SK-N-MC (cell line): ENCODE measurements around the gene PPP2R2C.

ENCODE experiments used
- DNase-seq: peaks from one replicate; pipeline ENCODE4 v3.0.0-alpha.2; 2011; ENCODE audit warnings: low read depth, low spot score
- H3K27ac ChIP-seq: fragments of 200-600 bp; sonication (generic); 2 replicates; pipeline ENCODE4 v1.5.1; 2016; ENCODE audit warnings: mixed run types
- H3K36me3 ChIP-seq: fragments of 200-600 bp; sonication (generic); 2 replicates; pipeline ENCODE4 v1.6.1; 2017; ENCODE audit warnings: antibody characterized with exemption, low read length, mixed read lengths; ENCODE audit not compliant: insufficient read depth
- H3K4me3 ChIP-seq: fragments of 200-600 bp; sonication (generic); 2 replicates; pipeline ENCODE4 v1.5.1; 2016
- H3K9ac ChIP-seq: fragments of 200-600 bp; sonication (generic); 2 replicates; pipeline ENCODE4 v1.8.0; 2017; ENCODE audit warnings: mixed run types, mixed read lengths; ENCODE audit not compliant: insufficient read length
- H3K9me3 ChIP-seq: fragments of 200-600 bp; sonication (generic); 2 replicates; pipeline ENCODE4 v1.6.1; 2017; ENCODE audit warnings: low read depth, mild to moderate bottlenecking, antibody characterized with exemption, low read length, moderate library complexity, mixed read lengths
- EZH2 ChIP-seq: fragments of 200-600 bp; sonication (generic); IDR thresholded peaks from one replicate; pipeline ENCODE4 v1.6.1; 2017; ENCODE audit warnings: antibody characterized with exemption
- FOXP2 ChIP-seq: optimal IDR thresholded peaks from 2 replicates; pipeline ENCODE3; 2011; ENCODE audit warnings: mild to moderate bottlenecking, moderate library complexity; ENCODE audit not compliant: insufficient read depth; ENCODE audit errors: extremely low read length, control extremely low read depth
- POLR2AphosphoS5 ChIP-seq: IDR thresholded peaks from 2 replicates; pipeline ENCODE4 v1.6.1; 2012; ENCODE audit warnings: mild to moderate bottlenecking, low read depth, low read length, borderline replicate concordance

Gene PPP2R2C

DNA sequence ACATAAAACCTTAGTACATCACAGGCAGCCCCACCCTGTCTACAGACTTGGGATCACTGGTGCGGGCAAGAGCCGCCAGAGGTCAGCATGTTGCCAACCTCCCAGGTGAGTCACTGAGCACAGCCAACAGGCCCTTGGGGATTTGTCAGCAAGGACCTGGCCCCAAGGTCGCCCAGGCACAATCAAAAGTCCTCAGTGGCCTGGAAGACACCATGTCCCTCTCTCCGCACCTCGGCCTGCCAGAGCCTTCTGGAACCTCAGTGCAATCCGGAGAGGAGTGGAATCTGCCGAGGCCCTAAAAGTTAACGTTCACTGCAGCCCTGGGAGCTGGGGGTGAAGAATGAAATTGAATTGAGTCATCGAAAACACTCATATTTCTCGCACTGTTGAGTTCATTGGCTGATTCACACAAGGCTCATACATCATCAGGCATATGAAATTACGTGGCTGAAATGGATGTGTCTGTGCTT is 128.4 kb downstream of the PPP2R2C start:
- Histone ChIP-seq H3K4me3 (no peak overlapping the region), H3K27ac (no peak overlapping the region), H3K9ac (no peak overlapping the region), H3K9me3 (no peaks in the 10 kb centered on the region), H3K36me3 (no peaks in the 10 kb centered on the region)
- DNase-seq, result no peak
- TF ChIP-seq POLR2AphosphoS5 (no peak), FOXP2 (no peak), EZH2 (no peak)

DNA sequence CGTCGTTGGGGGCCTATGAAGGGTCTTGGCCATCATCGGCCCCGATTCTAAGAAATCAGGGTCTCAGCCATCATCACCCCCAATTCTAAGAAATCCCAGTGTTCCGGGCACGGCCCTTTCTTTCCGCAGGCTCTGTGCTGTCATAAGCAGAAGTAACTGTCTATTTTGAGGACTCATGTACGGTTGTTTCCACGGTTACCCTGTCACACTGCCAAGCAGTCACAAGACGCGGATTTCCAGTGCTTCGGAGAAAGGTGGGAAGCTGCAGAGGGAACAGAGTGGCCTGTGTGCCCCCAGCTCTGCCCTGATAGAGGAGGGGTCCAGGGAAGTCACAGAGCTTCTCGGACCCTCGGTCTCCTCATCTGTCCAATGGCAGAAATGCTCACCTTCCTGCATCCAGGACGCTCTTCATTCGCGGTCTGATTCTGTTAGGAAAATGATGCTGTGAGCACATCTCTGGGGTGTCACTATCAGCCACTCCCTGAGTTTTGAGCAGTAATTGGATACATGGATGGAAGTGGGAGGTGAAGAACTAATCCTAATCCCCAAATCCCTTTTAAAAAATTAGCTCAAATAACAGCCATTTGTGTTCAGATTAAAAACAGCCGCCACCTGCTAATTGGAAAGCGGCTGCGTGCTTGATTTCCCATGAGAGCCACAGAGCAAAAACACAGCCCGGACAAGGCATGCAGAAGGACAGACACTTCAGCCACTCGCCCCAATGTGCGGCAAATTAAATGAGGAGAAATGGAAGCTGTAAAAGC is 129.7 kb downstream of the PPP2R2C start:
- Histone ChIP-seq H3K9ac (no peak overlapping the region), H3K36me3 (no peaks in the 10 kb centered on the region), H3K9me3 (no peaks in the 10 kb centered on the region), H3K27ac (no peak overlapping the region), H3K4me3 (no peak overlapping the region)
- no peak for DNase-seq
- TF ChIP-seq POLR2AphosphoS5 (no peak), EZH2 (no peak), FOXP2 (no peak)

DNA sequence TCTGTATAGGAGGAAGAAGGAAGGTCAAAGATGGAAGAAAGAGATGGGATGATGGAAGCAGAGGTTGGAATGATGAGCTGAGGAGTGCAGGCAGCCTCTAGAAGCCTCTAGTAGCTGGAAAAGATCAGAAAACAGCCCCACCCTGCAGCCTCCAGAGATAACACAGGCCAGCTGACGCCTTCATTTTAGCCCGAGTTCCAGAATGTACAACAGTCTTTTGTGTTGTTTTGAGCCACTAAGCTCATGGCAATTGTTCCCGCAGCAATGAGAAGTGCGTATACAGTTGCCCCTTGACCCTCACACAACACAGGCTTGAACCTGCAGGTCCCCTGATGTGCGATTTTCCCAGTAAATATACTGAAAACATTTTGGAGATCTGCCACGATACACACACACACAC is 130.7 kb downstream of the PPP2R2C start:
- H3K9me3 ChIP-seq, result no peaks in the 10 kb centered on the region
- no peak for DNase-seq
- no peaks in the 10 kb centered on the region for H3K36me3 ChIP-seq
- no peak for TF ChIP-seq POLR2AphosphoS5
- TF ChIP-seq EZH2, result no peak
- TF ChIP-seq FOXP2, result no peak
- no peak overlapping the region for H3K4me3 ChIP-seq
- H3K9ac ChIP-seq, result no peak overlapping the region
- H3K27ac ChIP-seq, result no peak overlapping the region

DNA sequence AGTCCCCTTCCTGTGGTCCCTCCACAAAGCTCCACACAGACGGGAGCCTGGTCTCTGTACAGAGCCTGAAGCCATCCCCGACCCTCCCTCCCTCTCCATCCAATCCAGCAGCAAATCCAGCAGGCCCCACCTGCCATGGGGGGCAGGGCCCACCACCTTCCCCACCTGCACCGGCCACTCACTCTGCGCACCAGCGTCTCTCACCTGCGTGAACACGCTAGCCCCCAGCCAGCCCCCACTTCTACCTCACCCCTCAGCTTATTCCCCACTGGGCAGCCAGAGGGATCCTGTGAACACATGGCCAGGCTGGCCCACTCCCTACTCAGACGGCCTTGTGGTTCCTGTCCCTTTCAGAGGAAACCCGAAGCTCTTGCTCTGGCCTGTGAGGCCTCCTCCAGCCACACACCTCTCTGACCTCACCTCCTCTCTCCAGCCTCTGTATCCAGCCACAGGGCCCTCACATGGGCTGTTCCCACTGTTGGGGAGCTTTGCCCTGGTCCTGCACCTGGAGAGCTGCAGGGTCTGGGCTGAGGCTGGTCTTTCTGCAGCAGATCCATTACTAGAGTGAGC is 131.9 kb downstream of the PPP2R2C start:
- no peak for DNase-seq
- Histone ChIP-seq H3K9me3 (no peaks in the 10 kb centered on the region), H3K4me3 (no peak overlapping the region), H3K36me3 (no peaks in the 10 kb centered on the region), H3K9ac (no peak overlapping the region), H3K27ac (no peak overlapping the region)
- no peak for TF ChIP-seq FOXP2
- TF ChIP-seq EZH2, result no peak
- TF ChIP-seq POLR2AphosphoS5, result no peak

DNA sequence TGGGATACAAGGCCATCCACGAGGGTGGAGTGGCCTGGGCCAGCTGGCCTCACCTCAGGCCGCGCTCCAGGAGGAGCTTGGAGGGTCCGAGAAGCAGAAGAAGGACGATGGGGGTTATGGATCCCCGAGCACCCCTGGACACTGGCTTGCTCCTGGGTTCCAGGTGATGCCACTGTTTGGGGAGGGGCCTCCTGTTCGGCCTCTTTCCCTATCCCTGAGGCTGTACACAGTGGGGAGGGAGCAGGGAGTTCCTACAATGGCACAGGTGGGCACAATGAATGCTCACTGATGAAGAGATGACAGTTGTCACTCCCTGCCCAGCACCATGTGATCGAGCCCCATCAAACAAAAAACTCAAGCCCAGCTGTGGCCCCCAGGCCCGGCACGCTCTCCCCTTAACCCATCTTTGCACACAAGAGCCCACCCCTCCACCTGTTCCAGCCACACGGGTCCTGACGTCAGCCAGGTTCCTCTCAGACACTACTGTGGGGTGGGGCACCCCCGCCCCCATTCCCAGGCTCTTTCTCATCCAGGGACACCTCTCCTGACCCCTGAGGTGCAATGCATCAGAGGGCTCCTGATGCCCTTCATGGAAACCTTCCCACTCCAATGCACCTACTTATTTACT is 132.5 kb downstream of the PPP2R2C start:
- no peak overlapping the region for H3K9ac ChIP-seq
- TF ChIP-seq EZH2 (no peak), FOXP2 (no peak), POLR2AphosphoS5 (no peak)
- H3K9me3 ChIP-seq, result no peaks in the 10 kb centered on the region
- H3K36me3 ChIP-seq, result no peaks in the 10 kb centered on the region
- no peak for DNase-seq
- H3K27ac ChIP-seq, result no peak overlapping the region
- no peak overlapping the region for H3K4me3 ChIP-seq

DNA sequence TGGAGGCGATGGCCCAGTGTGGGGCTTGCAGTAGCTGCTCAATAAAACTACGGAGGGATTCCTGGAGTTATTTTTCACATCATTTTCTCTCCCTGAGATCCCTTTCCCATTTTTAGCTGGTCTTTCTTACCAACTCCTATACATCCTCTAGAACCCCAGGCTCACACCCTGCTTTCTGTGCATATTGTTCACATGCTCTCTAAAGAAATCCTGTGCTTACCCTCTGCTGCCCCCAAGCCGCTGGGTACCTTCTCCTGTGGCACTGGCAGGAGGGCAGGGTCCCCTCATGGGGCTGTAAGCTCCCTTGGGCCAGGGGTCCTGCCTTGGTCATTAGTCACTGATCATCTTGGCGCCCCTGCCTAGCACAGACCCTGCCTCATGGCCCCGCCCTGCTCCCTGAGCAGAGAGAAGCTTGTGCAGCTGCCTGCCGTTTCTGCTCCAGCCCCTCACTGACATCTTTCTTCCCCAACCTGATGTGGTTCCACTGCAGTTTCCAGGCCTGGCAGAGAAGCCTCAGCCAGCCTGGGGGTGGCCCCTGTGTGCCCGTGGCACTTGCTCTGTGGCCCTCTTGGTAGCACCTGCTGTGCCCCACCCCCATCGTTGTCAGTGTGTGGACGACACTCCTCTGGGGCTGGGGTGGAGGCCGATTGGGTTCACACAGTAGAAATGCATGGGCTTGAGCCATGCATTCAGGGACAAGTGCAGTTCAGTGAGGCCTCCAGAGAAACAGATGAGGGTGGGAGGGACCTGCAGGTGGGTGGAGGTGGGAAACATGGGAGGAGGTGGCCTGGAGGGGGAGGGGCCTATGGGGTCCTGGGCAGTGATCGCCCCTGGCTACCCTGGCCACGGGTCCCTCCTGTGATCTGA is 133.2 kb downstream of the PPP2R2C start:
- no peak for DNase-seq
- TF ChIP-seq EZH2 (no peak), FOXP2 (no peak), POLR2AphosphoS5 (no peak)
- no peak overlapping the region for H3K27ac ChIP-seq

DNA sequence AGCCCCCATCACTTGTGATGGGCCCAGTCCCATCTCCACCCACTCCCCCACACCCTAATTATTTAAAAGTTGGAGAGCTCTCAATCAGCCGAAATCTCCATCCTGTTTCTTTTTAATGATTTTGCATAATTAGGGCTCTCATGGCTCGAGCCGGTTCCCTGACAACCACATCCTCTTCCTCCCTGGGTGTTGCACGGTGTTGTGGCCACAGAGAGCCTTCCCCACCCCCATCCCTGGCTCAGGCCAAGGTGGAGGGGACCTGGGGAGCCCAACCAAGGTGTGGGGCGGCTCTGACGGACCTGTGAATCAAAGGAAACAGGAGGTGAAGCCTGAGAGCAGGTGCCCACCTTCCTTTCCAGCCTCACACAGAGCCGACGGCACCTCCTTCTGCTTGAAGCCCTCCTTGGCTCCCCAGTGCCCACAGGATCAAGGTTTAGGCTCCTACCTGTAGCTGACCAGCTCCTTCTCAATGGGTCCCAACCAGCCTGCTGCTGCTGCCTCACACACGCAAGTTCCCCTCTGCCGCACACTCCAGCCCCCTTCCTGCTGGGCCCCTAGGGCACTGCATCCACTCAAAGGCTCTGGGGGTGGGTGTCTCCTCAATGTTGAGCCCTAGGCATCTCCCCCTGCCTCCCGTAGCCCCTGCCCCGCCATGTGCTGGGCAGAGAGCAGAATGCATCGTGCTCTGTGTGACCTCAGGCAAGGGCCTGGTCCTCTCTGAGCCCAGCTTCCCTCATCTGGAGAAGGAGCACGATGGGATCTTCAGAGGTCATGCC is 134.1 kb downstream of the PPP2R2C start:
- no peak overlapping the region for H3K9ac ChIP-seq
- H3K36me3 ChIP-seq, result no peaks in the 10 kb centered on the region
- H3K4me3 ChIP-seq, result no peak overlapping the region
- TF ChIP-seq POLR2AphosphoS5 (no peak), FOXP2 (no peak), EZH2 (no peak)
- no peak for DNase-seq
- H3K9me3 ChIP-seq, result no peaks in the 10 kb centered on the region
- H3K27ac ChIP-seq, result no peak overlapping the region

More for the DNA sequence above, 133.2 kb downstream of the PPP2R2C start:
- Histone ChIP-seq H3K9me3 (no peaks in the 10 kb centered on the region), H3K4me3 (no peak overlapping the region), H3K9ac (no peak overlapping the region), H3K36me3 (no peaks in the 10 kb centered on the region)
